KMS-11 (cell line): ENCODE measurements around the gene SLC37A1.

Experiments used
- H2AFZ ChIP-seq: fragments of 200-600 bp; sonication (generic); 2 replicates; pipeline ENCODE4 v1.6.1; 2016; ENCODE audit warnings: antibody characterized with exemption, mixed run types, low read depth
- H3K27ac ChIP-seq: fragments of 200-600 bp; sonication (generic); 2 replicates; pipeline ENCODE4 v1.6.1; 2016; ENCODE audit warnings: mild to moderate bottlenecking, mixed run types
- H3K27me3 ChIP-seq: fragments of 200-600 bp; sonication (generic); 2 replicates; pipeline ENCODE4 v1.6.1; 2017; ENCODE audit warnings: mild to moderate bottlenecking, low read depth, mixed run types, moderate library complexity; ENCODE audit not compliant: insufficient read depth
- H3K36me3 ChIP-seq: fragments of 200-600 bp; sonication (generic); 2 replicates; pipeline ENCODE4 v1.6.1; 2017; ENCODE audit warnings: mild to moderate bottlenecking, mixed run types; ENCODE audit not compliant: insufficient read depth
- H3K4me1 ChIP-seq: fragments of 200-600 bp; sonication (generic); 2 replicates; pipeline ENCODE4 v1.6.1; 2016; ENCODE audit warnings: mild to moderate bottlenecking, low read depth, mixed run types; ENCODE audit not compliant: poor library complexity, severe bottlenecking
- H3K4me2 ChIP-seq: fragments of 200-600 bp; sonication (generic); 2 replicates; pipeline ENCODE4 v1.7.0; 2016; ENCODE audit warnings: mild to moderate bottlenecking, mixed run types
- H3K4me3 ChIP-seq: fragments of 200-600 bp; sonication (generic); IDR thresholded peaks from 2 replicates; pipeline ENCODE4 v1.6.1; 2017; ENCODE audit warnings: low read depth, low read length, mixed read lengths; ENCODE audit not compliant: insufficient read depth
- H3K79me2 ChIP-seq: fragments of 200-600 bp; sonication (generic); 2 replicates; pipeline ENCODE4 v1.6.1; 2016; ENCODE audit warnings: low read depth, mixed run types; ENCODE audit not compliant: insufficient read depth
- H3K9ac ChIP-seq: fragments of 200-600 bp; sonication (generic); 2 replicates; pipeline ENCODE4 v1.6.1; 2016; ENCODE audit warnings: mild to moderate bottlenecking, mixed run types
- H4K20me1 ChIP-seq: fragments of 200-600 bp; sonication (generic); 2 replicates; pipeline ENCODE4 v1.6.1; 2016; ENCODE audit warnings: mild to moderate bottlenecking, mixed run types; ENCODE audit not compliant: insufficient read depth
- TF ChIP-seq, protein P1 (sequence below): fragments of 200-600 bp; sonication (generic); conservative IDR thresholded peaks from 2 replicates; pipeline ENCODE4 v1.6.1; 2017; ENCODE audit warnings: low read depth, mild to moderate bottlenecking, antibody characterized with exemption, low read length, moderate library complexity, mixed read lengths

Gene SLC37A1

DNA sequence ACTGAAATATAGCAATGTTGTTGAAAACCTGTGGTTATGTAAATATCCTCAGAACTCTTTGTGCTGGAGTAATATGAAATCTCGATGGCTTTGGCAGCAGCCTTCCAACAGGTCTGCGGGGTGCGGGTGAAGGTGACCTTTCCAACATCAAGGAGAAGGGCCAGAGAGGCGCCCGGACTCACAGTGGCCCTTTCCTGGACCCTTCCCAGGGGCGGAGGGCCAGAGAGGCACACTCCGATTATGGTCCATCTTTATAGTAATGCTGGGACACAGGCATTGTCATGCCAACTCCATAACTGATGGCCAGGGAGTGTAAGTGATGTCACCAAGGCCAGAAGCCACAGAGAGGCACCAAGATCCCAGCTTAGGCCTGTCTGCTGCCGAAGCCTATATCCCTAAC lies 18.1 kb downstream of the SLC37A1 start:
- Histone ChIP-seq H3K4me2 (no peak overlapping the region), H3K4me3 (no peak overlapping the region), H2AFZ (no peak overlapping the region), H3K9ac (no peak overlapping the region), H3K4me1 (peaks cover 31% of the 10 kb centered on the region), H3K27ac (no peak overlapping the region), H3K27me3 (no peaks in the 10 kb centered on the region), H3K79me2 (no peaks in the 10 kb centered on the region), H3K36me3 (no peaks in the 10 kb centered on the region), H4K20me1 (no peaks in the 10 kb centered on the region)
- TF ChIP-seq, protein P1, sequence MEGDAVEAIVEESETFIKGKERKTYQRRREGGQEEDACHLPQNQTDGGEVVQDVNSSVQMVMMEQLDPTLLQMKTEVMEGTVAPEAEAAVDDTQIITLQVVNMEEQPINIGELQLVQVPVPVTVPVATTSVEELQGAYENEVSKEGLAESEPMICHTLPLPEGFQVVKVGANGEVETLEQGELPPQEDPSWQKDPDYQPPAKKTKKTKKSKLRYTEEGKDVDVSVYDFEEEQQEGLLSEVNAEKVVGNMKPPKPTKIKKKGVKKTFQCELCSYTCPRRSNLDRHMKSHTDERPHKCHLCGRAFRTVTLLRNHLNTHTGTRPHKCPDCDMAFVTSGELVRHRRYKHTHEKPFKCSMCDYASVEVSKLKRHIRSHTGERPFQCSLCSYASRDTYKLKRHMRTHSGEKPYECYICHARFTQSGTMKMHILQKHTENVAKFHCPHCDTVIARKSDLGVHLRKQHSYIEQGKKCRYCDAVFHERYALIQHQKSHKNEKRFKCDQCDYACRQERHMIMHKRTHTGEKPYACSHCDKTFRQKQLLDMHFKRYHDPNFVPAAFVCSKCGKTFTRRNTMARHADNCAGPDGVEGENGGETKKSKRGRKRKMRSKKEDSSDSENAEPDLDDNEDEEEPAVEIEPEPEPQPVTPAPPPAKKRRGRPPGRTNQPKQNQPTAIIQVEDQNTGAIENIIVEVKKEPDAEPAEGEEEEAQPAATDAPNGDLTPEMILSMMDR, result no peak

DNA sequence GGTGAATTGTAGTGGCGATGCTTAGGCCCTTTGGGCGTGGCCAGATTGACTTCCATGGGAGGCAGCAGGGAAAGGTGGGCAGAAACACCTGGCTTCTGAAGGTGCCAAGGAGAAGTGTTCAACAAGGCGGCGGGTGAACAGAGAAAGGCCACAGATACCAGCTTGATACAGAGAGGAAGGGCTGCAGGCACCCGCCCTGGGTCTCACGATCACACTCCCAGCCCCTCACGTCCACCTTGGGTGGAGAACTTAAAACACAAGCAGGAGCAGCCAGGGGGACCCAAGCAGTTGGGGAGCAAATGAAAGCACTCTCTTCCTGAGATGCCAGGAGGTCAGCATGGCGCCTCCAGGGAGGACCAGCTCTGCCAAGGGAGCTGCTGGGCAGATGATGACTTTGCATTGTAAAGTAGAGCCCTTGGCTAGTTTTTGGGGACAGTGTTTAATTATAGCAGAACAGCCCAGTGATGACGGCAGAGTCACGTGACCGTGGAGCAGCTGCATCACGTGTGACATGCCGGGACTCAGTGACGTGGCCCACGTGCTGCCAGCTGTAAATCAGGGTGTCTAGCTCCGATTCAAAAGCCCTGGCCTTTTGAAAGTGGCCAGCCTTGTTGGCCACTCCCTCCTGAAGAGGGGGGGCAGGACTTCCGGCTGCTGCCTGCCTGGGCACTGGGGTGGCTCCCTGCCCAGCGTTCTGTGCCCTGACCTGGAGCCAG lies 19.0 kb downstream of the SLC37A1 start:
- H2AFZ ChIP-seq, result no peak overlapping the region
- no peak overlapping the region for H3K9ac ChIP-seq
- H3K4me3 ChIP-seq, result no peak overlapping the region
- peaks cover 22% of the 10 kb centered on the region for H3K4me1 ChIP-seq
- no peaks in the 10 kb centered on the region for H3K36me3 ChIP-seq
- H3K27ac ChIP-seq, result no peak overlapping the region
- H4K20me1 ChIP-seq, result no peaks in the 10 kb centered on the region
- no peaks in the 10 kb centered on the region for H3K27me3 ChIP-seq
- TF ChIP-seq, protein P1, result no peak
- no peak overlapping the region for H3K4me2 ChIP-seq
- H3K79me2 ChIP-seq, result no peaks in the 10 kb centered on the region

DNA sequence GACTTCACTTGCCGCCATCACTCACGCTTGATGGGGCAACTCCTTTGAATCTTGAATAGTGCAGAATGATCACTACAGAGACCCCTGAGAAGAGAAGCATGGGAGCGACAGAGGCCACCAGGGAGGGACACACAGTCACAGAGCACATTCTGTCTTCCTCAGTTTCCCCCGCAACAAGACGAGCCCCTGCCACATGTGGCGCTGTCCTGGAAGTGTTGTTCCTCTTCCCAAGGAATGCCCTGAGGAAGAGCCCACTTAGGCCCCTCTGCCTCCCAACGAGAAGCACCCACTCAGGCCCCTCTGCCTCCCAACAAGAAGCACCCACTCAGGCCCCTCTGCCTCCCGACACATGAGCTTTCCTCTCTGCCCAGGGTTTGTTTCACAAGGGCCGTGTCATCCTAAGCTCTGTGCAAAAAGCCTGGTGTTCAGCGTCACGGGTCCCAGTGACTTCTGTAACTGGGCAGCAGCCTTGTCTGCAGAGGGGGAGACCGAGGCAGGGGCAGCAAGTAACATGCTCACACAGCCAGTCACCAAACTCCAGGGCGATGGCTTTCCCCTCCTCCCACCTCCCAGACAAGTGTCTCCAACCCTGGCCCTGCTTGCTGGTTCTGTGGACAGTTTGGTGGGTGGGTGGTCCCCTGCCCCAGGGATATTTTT lies 19.8 kb downstream of the SLC37A1 start:
- Histone ChIP-seq H3K4me1 (peaks cover 15% of the 10 kb centered on the region), H2AFZ (no peak overlapping the region), H4K20me1 (no peaks in the 10 kb centered on the region), H3K27ac (no peak overlapping the region), H3K9ac (no peak overlapping the region), H3K36me3 (no peaks in the 10 kb centered on the region), H3K4me3 (no peak overlapping the region), H3K79me2 (no peaks in the 10 kb centered on the region), H3K4me2 (no peak overlapping the region), H3K27me3 (no peaks in the 10 kb centered on the region)
- TF ChIP-seq, protein P1, result no peak

DNA sequence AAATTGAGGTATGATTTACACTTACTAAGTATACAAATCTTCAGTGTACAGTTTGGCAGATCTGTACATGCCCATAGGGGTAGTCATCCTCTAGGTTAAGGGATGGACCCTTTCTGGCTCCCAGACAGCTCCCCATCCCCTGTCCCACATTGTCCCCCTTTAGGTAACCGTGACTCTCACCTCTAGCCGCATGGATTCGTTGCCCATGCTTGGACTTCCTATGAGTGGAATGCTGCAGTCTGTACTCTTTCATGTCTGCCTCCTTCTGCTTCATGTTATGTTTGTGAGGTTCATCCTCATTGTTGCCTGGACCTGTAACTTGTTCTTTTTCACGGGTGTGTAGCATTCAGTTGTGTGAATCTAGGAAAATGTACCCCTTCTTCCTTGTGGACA lies 20.3 kb downstream of the SLC37A1 start:
- no peaks in the 10 kb centered on the region for H4K20me1 ChIP-seq
- H3K79me2 ChIP-seq, result no peaks in the 10 kb centered on the region
- TF ChIP-seq, protein P1, result no peak
- H3K27me3 ChIP-seq, result no peaks in the 10 kb centered on the region
- no peak overlapping the region for H3K4me3 ChIP-seq
- H3K36me3 ChIP-seq, result no peaks in the 10 kb centered on the region
- H2AFZ ChIP-seq, result no peak overlapping the region
- no peak overlapping the region for H3K9ac ChIP-seq
- no peak overlapping the region for H3K4me2 ChIP-seq
- no peak overlapping the region for H3K27ac ChIP-seq
- H3K4me1 ChIP-seq, result peaks cover 10% of the 10 kb centered on the region
